ENCODE data around the gene TMEM208.

GRCh38 chr16:67259705-67260104, 32.8 kb downstream of the TMEM208 start:
- TF ChIP-seq CTCF (IDR thresholded peaks at IDR 0.05) (no peak), POLR2A (IDR thresholded peaks at IDR 0.05) (no peak)
